HepG2 (cell line): ENCODE measurements around the gene P2RY6. TPM values are rescaled to one million over a fixed set of nuclear protein-coding genes. Genes with fewer than 3 reads are reported as not detected.

Experiments
- CENPX ChIP-seq: sonication (generic); formaldehyde crosslinking; IDR thresholded peaks from 2 replicates; pipeline ENCODE4 v1.9.0; 2021; ENCODE audit warnings: mild to moderate bottlenecking, missing genetic modification reagents, moderate library complexity
- MXI1 ChIP-seq: IDR thresholded peaks from 3 replicates; pipeline ENCODE4 v1.6.1; 2012; ENCODE audit warnings: low read depth, low read length, inconsistent platforms, borderline replicate concordance
- PPARG ChIP-seq: conservative IDR thresholded peaks from 2 replicates; pipeline ENCODE4 v1.6.1; 2016; ENCODE audit warnings: missing biosample characterization, missing genetic modification reagents
- SAFB2 ChIP-seq: sonication (generic); formaldehyde crosslinking; IDR thresholded peaks from 2 replicates; pipeline ENCODE4 v1.5.1; 2020; ENCODE audit warnings: missing genetic modification reagents, low read depth, mild to moderate bottlenecking, borderline replicate concordance
- SATB2 ChIP-seq: sonication (generic); formaldehyde crosslinking; IDR thresholded peaks from 2 replicates; pipeline ENCODE4 v1.5.0; 2020; ENCODE audit warnings: missing genetic modification reagents
- SNAPC5 ChIP-seq: sonication (generic); formaldehyde crosslinking; IDR thresholded peaks from 2 replicates; pipeline ENCODE4 v1.8.1; 2023; ENCODE audit warnings: mild to moderate bottlenecking, missing genetic modification reagents, borderline replicate concordance
- ZFP62 ChIP-seq: sonication (generic); formaldehyde crosslinking; IDR thresholded peaks from 2 replicates; pipeline ENCODE4 v1.4.0; 2020; ENCODE audit warnings: missing genetic modification reagents
- ZMYM3 ChIP-seq: sonication (generic); formaldehyde crosslinking; IDR thresholded peaks from 2 replicates; pipeline ENCODE4 v1.5.1; 2020; ENCODE audit warnings: mild to moderate bottlenecking, missing genetic modification reagents
- ZNF510 ChIP-seq: sonication (generic); formaldehyde crosslinking; IDR thresholded peaks from 2 replicates; pipeline ENCODE4 v1.4.0; 2020; ENCODE audit warnings: low read depth, mild to moderate bottlenecking, missing genetic modification reagents
- ZNF788 ChIP-seq: sonication (generic); formaldehyde crosslinking; IDR thresholded peaks from 2 replicates; pipeline ENCODE4 v1.5.0; 2020; ENCODE audit warnings: mild to moderate bottlenecking, missing genetic modification reagents, borderline replicate concordance
- ZXDC ChIP-seq: sonication (generic); formaldehyde crosslinking; IDR thresholded peaks from 2 replicates; pipeline ENCODE4 v1.5.0; 2020; ENCODE audit warnings: mild to moderate bottlenecking, missing genetic modification reagents
- polyA plus RNA-seq, 8 experiments: library from polyadenylated mRNA; depleted of rRNA in 3 of 8; stranded (reverse) in 7 of 8; unstranded in 1 of 8; fragments of >200 nt; fragmentation: Illumina TruSeq in 4 of 8; extraction: Trizol in 4 of 8; gene quantifications; 2 replicates each; pipeline versions ENCODE4 v1.2.1 to v1.2.3, GENCODE V29; 2011 to 2016; ENCODE audit warnings: low read depth in 4 of 8, missing spikeins in 1 of 8, mixed read lengths in 1 of 8; ENCODE audit not compliant: insufficient read depth in 1 of 8
- total RNA-seq, 5 experiments: library from RNA; depleted of rRNA; stranded (reverse); fragments of >200 nt; fragmentation: Illumina TruSeq; extraction: Trizol; gene quantifications; 2 replicates each; pipeline ENCODE4 v1.2.3, GENCODE V29; 2016; ENCODE audit warnings: low read depth in 1 of 5
- TF ChIP-seq, protein P1 (sequence below): IDR thresholded peaks from 2 replicates; pipeline ENCODE4 v1.6.1; 2016; ENCODE audit warnings: mild to moderate bottlenecking, missing biosample characterization, missing genetic modification reagents

Gene P2RY6
- total and polyA plus RNA-seq, 2 of the 13 experiments (the other 11 are each of a cell fraction or from before 2014, with no cell fraction given) = 0.09 to 0.29 TPM

- TF ChIP-seq ZXDC (CRISPR knock-in tag) (no peak), SAFB2 (CRISPR knock-in tag) (no peak), ZMYM3 (CRISPR knock-in tag) (peak; percentile 62; the same call in 1 of the 2 replicates), ZNF510 (CRISPR knock-in tag) (no peak), ZFP62 (CRISPR knock-in tag) (no peak), ZNF788 (CRISPR knock-in tag) (peak; percentile 86; the same call in 1 of the 2 replicates), PPARG (no peak), SATB2 (CRISPR knock-in tag) (no peak), MXI1 (peak; percentile 38; the same call in 1 of the 3 replicates), CENPX (CRISPR knock-in tag) (no peak), SNAPC5 (CRISPR knock-in tag) (no peak)
- TF ChIP-seq, protein P1, sequence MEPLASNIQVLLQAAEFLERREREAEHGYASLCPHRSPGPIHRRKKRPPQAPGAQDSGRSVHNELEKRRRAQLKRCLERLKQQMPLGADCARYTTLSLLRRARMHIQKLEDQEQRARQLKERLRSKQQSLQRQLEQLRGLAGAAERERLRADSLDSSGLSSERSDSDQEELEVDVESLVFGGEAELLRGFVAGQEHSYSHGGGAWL (CRISPR knock-in tag) = no peak
Observed at GRCh38 chr11:73237471-73238290, 34.5 kb upstream of the P2RY6 start (continued).
